Measurements from ENCODE around the gene CCDC124.

The CCDC124 gene

GRCh38 chr19:17936379-17936778 lies 3.6 kb downstream of the CCDC124 start:
- DNase-seq = no peak

DNA sequence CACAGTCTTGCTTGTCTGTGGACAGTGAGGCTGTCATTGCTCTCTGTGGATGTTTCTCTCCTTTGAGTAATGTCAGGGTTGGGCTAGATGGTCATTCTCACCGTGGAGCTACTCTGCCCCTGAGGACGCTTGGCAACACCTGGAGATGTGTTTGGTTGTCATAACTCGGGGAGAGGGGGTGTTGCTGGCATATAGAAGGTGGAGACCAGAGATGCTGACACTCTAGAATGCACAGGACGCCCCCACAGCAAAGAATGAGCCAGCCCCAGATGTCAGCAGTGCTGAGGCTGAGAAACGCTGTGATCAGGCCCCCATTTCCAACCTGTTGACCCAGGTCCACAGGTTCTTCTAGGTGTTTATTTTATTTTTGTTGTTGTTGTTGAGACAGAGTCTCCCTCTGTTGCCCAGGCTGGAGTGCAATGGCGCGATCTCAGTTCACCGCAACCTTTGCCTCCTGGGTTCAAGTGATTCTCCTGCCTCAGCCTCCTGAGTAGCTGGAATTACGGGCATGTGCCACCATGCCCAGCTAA lies 4.6 kb downstream of the CCDC124 start:
- no peak for DNase-seq

- DNase-seq = no peak
Measured at GRCh38 chr19:17938092-17938845, 5.5 kb downstream of the CCDC124 start.

DNA sequence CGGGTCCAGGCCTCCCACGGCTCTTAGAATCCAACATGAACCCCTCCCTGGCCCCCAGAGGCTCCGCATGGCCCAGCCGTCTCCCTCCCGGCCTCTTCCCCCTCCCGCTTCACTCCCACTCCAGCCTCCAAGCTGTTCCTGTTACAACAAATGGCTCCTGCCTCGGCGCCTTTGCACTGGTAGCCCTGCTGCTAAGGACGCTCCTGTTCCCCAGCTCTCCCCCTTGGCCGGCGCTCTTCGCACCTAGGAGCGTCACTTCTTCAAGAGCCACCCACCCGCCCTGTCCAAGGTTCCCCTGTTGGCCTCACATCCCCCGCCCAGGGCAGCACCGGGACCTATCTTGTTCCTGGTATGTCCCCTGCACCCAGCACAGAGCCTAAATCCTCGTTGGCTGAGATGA lies 9.4 kb downstream of the CCDC124 start:
- no peak for DNase-seq

DNA sequence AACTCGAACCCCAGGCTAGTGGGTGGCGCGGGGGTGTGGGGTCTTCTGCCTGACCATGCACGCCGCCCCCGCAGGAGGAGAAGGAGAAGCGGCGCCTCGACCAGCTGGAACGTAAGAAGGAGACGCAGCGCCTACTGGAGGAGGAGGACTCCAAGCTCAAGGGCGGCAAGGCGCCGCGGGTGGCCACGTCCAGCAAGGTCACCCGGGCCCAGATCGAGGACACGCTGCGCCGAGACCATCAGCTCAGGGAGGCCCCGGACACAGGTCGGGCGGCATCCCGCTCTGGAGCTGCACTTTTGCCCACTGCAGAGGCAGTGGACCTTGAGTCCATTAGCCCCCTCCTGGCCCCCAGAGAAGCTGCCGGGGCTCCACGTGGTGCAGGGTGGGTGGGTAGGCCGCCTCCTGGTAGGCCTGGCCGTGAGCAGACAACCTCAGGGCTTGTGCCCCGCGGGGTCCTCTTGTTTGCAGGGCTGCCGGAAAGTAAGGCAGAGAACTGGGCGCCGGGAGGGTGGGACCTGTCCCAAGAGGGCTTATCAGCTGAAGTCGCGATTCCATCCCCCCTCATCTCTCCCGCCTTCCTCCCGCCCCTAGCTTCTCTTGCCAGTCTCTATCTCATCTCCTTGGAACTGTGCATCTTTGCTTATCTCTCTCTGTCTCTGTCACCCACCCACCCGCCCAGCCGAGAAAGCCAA lies 9.9 kb downstream of the CCDC124 start:
- no peak for DNase-seq

- no peak for DNase-seq
Measured at GRCh38 chr19:17943274-17944221, 10.7 kb downstream of the CCDC124 start.

- DNase-seq = no peak
Measured at GRCh38 chr19:17944301-17944700, 11.5 kb downstream of the CCDC124 start.

GRCh38 chr19:17946965-17947784 lies 14.4 kb downstream of the CCDC124 start:
- DNase-seq = no peak

GRCh38 chr19:17947815-17948513 lies 15.1 kb downstream of the CCDC124 start:
- peak; percentile 69 for DNase-seq

- DNase-seq = no peak
Measured at GRCh38 chr19:17948514-17948900, 15.7 kb downstream of the CCDC124 start.

DNA sequence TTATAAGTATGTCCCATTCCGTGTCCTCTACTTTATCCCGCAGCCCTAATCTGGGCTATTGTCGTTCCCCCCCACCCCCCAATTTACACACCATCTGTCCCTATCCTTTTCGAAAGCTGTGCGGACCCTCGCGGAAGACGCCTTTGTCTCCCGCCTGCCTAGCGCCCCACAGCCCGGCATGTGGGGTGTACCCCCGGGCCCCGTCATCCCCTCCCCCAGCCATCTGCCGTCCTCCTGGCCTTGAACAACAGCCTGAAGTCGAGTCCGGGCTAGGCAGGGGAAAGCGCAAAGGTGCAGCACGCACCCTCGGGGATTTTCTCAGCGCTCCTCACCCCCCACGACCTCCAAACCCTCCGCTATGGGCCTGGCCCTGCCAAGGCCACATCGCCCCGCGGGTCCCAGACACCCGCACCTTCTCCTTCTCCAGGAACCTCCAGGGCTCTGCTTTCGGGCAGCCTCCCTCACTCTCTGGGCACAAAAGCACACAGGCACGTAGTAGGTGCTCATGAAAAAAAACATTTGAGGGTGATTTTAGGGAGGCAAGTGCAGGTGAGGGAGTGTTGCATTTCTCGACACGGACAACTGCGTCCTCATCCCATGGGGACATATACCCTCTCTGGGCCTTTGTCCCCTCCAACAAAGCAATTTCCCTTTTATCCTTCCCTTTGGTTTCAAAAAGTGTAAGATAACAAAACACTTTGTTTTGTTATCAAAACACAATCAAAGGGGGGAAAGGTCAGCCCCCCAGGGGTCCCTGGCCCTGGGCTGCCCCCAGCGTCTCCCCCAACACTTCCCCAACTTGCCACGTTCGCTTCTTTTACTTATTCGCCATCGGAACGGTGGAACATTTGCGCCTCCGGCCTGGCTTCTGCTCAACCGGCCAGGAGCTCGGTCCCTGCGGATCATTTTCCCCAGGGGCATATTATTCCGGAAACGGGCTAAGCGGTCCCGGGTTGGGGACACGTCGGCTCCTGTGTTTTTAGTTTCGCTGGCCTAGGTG lies 16.4 kb downstream of the CCDC124 start:
- no peak for DNase-seq

DNA sequence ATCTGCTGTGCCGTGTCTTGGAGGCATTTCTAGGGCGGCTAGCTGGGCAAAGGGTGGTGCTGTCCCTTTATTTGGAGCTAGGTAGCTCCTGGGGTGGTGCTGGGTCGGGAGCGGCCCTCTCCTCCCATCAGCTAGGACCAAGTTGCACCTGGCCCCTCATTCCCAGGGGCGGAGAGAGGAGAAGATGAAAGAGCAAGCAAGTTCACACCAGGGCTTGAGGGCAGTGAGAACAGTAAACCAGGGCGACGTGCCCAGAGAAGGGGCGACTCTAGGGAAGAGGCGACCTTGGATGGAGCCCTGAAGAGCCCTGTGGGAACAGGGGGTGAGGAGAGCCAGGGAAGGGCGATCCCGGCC lies 17.1 kb downstream of the CCDC124 start:
- peak; percentile 7 for DNase-seq

DNA sequence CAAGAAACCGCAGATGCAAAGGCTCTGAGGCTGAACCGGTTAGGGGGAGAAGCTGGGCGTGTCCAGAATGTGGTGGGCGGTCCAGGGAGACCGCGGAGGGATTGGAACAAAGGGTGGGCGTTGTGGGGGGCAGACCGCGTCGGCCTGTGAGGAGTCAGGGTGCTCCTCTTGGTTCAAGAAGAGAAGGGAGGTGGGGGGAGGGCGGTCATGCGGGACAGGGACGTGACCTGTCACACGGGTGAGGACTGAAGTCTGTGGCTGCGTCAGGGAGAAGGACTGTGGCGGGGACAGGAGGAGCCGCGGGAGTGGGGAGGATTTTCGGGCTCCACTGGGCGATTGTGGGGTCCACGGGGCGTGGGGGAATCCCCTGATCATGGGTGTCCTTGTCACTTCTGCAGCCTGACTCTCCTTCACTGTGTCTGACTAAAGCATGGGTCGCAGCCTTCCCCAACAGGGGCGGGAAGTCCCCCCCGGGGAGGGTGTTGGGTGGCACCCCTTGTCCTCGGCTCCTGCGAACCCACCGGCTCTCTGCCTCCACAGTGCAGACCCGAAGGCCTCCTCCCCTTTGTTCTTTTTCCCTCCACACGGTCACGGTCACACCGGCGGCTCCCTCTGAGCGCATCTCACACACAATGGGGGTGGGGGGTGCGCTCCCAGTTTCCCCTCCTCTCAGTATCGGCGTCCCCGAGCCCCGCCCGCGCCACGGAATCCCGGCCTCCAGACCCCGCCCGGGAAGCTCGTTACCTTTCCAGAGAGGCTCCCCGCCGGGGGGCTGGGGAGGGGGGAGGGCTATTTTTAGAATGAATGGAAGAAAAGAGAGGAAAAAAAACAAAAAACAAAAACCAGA lies 17.7 kb downstream of the CCDC124 start:
- no peak for DNase-seq

DNA sequence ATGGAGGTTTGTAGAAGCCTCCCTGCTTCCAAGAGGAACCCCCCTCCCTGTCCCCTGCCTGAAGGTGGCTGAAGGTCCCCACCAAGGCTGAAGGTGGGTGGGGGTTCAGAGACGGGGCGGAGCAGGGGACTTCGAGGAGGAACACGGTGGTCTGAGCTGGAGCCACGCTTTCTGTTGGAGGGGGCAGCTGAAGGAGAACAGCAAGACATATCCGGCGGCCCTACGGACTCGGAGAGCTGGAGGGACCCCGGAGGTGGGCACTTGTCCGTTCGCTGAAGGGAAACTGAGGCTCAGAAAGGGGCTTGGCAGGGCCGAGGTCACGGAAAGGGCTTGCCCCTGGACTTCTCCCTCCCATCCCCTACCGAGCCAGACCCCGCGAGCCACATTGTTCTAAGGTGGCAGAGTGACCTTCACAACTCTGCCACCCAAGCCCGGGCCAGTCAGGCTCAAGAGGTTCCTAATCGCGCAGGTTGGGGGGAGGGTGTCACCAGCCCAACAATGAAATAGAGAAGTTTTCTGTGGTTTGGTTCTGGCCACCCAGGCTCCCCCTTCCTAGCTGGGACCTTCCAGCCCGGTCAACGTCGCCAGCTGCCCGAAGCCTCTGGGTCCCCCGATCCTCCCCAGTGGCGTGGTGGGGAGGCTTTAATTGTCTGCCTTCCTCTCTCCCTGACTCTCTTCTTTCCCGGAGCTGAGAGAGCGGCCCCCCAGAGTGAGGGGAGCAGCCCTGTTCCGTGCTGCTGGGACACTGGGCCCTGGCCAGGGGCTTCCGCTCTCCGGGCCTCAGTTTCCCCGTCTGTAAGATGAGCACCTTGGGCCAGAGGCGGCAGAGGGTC lies 18.6 kb downstream of the CCDC124 start:
- DNase-seq = no peak

GRCh38 chr19:17951990-17952976 lies 19.5 kb downstream of the CCDC124 start:
- DNase-seq = no peak

DNA sequence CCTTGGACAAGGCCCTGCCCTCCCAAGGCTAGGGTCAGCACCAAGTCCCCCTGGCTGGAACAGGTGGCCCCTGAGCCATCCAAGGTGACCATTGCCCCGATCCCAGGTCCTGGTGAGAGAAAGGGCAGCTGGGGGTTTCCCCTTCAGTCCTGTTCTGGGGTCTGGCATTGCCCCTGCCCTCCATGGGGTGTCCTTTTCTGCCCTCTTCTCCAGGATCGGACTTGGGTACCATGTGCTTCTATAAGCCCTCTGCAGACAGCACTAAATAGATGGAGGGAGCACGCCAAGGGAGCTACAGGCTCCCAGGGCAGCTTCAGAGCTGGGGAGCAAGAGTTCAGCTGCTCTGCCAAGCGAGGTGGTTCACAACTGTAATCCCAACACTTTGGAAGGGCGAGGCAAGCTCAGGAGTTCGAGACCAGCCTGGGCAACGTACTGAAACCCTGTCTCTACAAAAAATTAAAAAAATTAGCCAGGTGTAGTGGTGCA lies 20.5 kb downstream of the CCDC124 start:
- DNase-seq = no peak

DNA sequence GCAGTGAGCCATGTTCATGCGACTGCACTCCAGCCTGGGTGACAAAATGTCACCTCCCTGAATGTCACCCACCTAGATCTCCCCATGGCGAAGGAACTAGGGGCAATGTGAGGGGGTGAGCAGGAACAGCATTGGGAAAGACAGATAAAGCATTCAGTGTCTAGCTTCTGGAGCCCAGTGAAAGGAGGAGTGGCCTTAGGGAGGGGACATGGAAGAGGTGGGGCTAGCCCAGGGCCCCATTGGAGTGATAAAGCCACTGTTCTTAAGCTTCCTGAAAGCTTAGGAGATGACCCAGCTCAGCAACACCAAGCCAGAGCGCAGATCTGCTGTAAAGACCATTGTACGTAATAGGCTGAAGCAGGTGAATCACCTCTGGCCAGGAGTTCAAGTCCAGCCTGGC lies 21.1 kb downstream of the CCDC124 start:
- DNase-seq = no peak
